Neural progenitor cell (in vitro differentiated cells): ENCODE measurements around the gene GASK1B. TPM values are rescaled to one million over a fixed set of nuclear protein-coding genes. Genes with fewer than 3 reads are reported as not detected.

Experiments used
- DNase-seq: peaks from one replicate; pipeline ENCODE4 v3.0.0-alpha.2; 2016; ENCODE audit warnings: low spot score
- H2AFZ ChIP-seq: fragments of 200-600 bp; sonication (generic); replicated peaks from 2 replicates; pipeline ENCODE4 v1.6.1; 2016; ENCODE audit warnings: antibody characterized with exemption
- H3F3A ChIP-seq: fragments of 200-600 bp; sonication (generic); 2 replicates; pipeline ENCODE4 v1.6.1; 2016; ENCODE audit warnings: antibody characterized with exemption, low read depth
- H3K27ac ChIP-seq: fragments of 200-600 bp; sonication (generic); 2 replicates; pipeline ENCODE4 v1.5.1; 2016; ENCODE audit warnings: mild to moderate bottlenecking
- H3K27me3 ChIP-seq: fragments of 200-600 bp; sonication (generic); 2 replicates; pipeline ENCODE4 v1.6.1; 2016; ENCODE audit warnings: mild to moderate bottlenecking, moderate library complexity
- H3K36me3 ChIP-seq: fragments of 200-600 bp; sonication (generic); 2 replicates; pipeline ENCODE4 v1.5.1; 2016
- H3K4me1 ChIP-seq: fragments of 200-600 bp; sonication (generic); 2 replicates; pipeline ENCODE4 v1.6.1; 2016; ENCODE audit warnings: mixed run types
- H3K4me2 ChIP-seq: fragments of 200-600 bp; sonication (generic); 2 replicates; pipeline ENCODE4 v1.6.1; 2016
- H3K4me3 ChIP-seq: fragments of 200-600 bp; sonication (generic); 2 replicates; pipeline ENCODE4 v1.5.1; 2016
- H3K79me2 ChIP-seq: fragments of 200-600 bp; sonication (generic); 2 replicates; pipeline ENCODE4 v1.6.1; 2016; ENCODE audit warnings: low read depth
- H3K9ac ChIP-seq: fragments of 200-600 bp; sonication (generic); 2 replicates; pipeline ENCODE4 v1.6.1; 2016
- H3K9me3 ChIP-seq: fragments of 200-600 bp; sonication (generic); 2 replicates; pipeline ENCODE4 v1.5.1; 2016; ENCODE audit warnings: low read depth
- H4K20me1 ChIP-seq: fragments of 200-600 bp; sonication (generic); 2 replicates; pipeline ENCODE4 v1.6.1; 2016; ENCODE audit warnings: low read depth
- H3K27ac Mint-ChIP-seq: 3 replicates; pipeline ENCODE4 v1.8.0; 2021; ENCODE audit warnings: mixed read lengths
- H3K27me3 Mint-ChIP-seq: 2 replicates; pipeline ENCODE4 v1.8.0; 2022; ENCODE audit warnings: low read depth, mild to moderate bottlenecking, inconsistent platforms, moderate library complexity, mixed read lengths; ENCODE audit not compliant: insufficient read depth
- H3K36me3 Mint-ChIP-seq: 3 replicates; pipeline ENCODE4 v1.8.0; 2021; ENCODE audit warnings: mixed read lengths
- H3K4me1 Mint-ChIP-seq: 3 replicates; pipeline ENCODE4 v1.8.0; 2021; ENCODE audit warnings: mixed read lengths
- H3K4me3 Mint-ChIP-seq: 3 replicates; pipeline ENCODE4 v1.8.0; 2021; ENCODE audit warnings: mild to moderate bottlenecking, moderate library complexity, mixed read lengths
- H3K9me3 Mint-ChIP-seq: 3 replicates; pipeline ENCODE4 v1.8.0; 2020; ENCODE audit warnings: mixed read lengths
- EZH2 ChIP-seq: fragments of 200-600 bp; sonication (generic); IDR thresholded peaks from 2 replicates; pipeline ENCODE4 v1.6.1; 2017; ENCODE audit warnings: antibody characterized with exemption, mild to moderate bottlenecking, moderate library complexity
- EZH2phosphoT487 ChIP-seq: fragments of 200-600 bp; sonication (generic); IDR thresholded peaks from 2 replicates; pipeline ENCODE4 v1.6.1; 2017; ENCODE audit warnings: antibody characterized with exemption
- total RNA-seq: library from RNA; depleted of rRNA; stranded (reverse); fragments of >200 nt; gene quantifications from 2 replicates; pipeline ENCODE4 v1.2.3, GENCODE V29; 2015; ENCODE audit warnings: low replicate concordance
- TF ChIP-seq, protein P1 (sequence below): fragments of 200-600 bp; sonication (generic); IDR thresholded peaks from 2 replicates; pipeline ENCODE4 v1.5.1; 2017; ENCODE audit warnings: antibody characterized with exemption, mild to moderate bottlenecking

GASK1B gene
- total RNA-seq, 1 donor from 2014 or later, result not detected

DNA sequence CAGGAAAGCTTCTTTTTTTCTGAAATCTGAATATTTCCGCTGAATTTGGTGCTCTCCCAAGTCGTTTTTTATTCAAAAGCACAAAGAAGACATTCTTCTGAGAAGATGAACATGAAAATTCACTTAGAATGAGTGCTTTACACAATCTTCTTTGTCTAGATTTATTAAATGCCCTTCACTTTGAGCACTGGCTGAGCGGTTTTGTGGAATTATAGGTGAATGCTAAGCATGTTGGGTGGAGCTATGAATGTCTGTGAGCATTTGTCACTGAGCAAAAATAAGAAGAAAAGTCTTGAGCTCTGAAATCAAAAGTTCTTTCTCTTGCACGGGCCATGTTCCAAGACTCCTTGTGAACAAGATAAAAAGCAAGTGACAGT, 13.1 kb downstream of the GASK1B start:
- no peaks in the 10 kb centered on the region for H3K9me3 ChIP-seq
- TF ChIP-seq, protein P1, sequence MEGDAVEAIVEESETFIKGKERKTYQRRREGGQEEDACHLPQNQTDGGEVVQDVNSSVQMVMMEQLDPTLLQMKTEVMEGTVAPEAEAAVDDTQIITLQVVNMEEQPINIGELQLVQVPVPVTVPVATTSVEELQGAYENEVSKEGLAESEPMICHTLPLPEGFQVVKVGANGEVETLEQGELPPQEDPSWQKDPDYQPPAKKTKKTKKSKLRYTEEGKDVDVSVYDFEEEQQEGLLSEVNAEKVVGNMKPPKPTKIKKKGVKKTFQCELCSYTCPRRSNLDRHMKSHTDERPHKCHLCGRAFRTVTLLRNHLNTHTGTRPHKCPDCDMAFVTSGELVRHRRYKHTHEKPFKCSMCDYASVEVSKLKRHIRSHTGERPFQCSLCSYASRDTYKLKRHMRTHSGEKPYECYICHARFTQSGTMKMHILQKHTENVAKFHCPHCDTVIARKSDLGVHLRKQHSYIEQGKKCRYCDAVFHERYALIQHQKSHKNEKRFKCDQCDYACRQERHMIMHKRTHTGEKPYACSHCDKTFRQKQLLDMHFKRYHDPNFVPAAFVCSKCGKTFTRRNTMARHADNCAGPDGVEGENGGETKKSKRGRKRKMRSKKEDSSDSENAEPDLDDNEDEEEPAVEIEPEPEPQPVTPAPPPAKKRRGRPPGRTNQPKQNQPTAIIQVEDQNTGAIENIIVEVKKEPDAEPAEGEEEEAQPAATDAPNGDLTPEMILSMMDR, result no peak
- TF ChIP-seq EZH2phosphoT487, result no peak
- no peak for TF ChIP-seq EZH2
- Mint-ChIP-seq H3K9me3 (peaks cover 2% of the 10 kb centered on the region), H3K27ac (no peak overlapping the region), H3K27me3 (peaks cover 4% of the 10 kb centered on the region), H3K4me1 (peaks cover 7% of the 10 kb centered on the region), H3K36me3 (no peaks in the 10 kb centered on the region), H3K4me3 (no peak overlapping the region)
- no peak for DNase-seq
- H3F3A ChIP-seq, result no peaks in the 10 kb centered on the region
- H3K36me3 ChIP-seq, result no peaks in the 10 kb centered on the region
- H3K27me3 ChIP-seq, result no peaks in the 10 kb centered on the region
- H3K79me2 ChIP-seq, result no peaks in the 10 kb centered on the region
- no peak overlapping the region for H3K4me2 ChIP-seq
- H3K4me1 ChIP-seq, result no peaks in the 10 kb centered on the region
- H4K20me1 ChIP-seq, result no peaks in the 10 kb centered on the region
- no peak overlapping the region for H3K27ac ChIP-seq
- no peak overlapping the region for H3K9ac ChIP-seq
- H2AFZ ChIP-seq, result no peak overlapping the region
- H3K4me3 ChIP-seq, result no peak overlapping the region

- no peaks in the 10 kb centered on the region for H3F3A ChIP-seq
- H2AFZ ChIP-seq, result no peak overlapping the region
- no peak overlapping the region for H3K4me3 ChIP-seq
- H3K27me3 Mint-ChIP-seq, result peaks cover 4% of the 10 kb centered on the region
- no peak overlapping the region for H3K4me2 ChIP-seq
- no peaks in the 10 kb centered on the region for H4K20me1 ChIP-seq
- H3K4me1 ChIP-seq, result no peaks in the 10 kb centered on the region
- H3K79me2 ChIP-seq, result no peaks in the 10 kb centered on the region
- peaks cover 5% of the 10 kb centered on the region for H3K4me1 Mint-ChIP-seq
- no peaks in the 10 kb centered on the region for H3K36me3 Mint-ChIP-seq
- H3K9me3 Mint-ChIP-seq, result peaks cover 2% of the 10 kb centered on the region
- no peaks in the 10 kb centered on the region for H3K9me3 ChIP-seq
- no peak overlapping the region for H3K9ac ChIP-seq
- H3K36me3 ChIP-seq, result no peaks in the 10 kb centered on the region
- H3K27ac ChIP-seq, result no peak overlapping the region
- TF ChIP-seq EZH2 (no peak), EZH2phosphoT487 (no peak)
- TF ChIP-seq, protein P1, result no peak
- H3K27ac Mint-ChIP-seq, result no peak overlapping the region
- H3K4me3 Mint-ChIP-seq, result no peak overlapping the region
- DNase-seq, result no peak
- no peaks in the 10 kb centered on the region for H3K27me3 ChIP-seq
Observed at GRCh38 chr4:158159054-158159717, 13.6 kb downstream of the GASK1B start.

DNA sequence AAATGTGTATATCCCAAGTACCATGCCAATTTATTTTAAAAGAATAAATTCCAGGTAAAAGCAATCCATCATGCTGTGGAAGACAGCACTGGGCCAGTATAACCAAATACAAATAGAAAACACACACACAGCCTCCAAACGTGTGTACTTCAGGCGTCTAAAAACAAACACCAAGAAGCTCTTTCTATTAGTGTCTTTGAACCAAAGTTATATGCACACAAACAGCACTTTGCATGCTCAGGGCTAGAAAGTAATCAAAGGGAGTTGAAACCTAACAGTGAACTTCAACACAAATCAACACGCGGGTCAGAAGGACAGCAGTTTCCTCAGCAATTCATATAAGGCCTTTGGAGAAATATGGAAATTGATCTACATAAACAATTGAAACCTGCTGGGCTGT, 15.4 kb downstream of the GASK1B start:
- no peaks in the 10 kb centered on the region for H3K36me3 ChIP-seq
- H3K4me2 ChIP-seq, result no peak overlapping the region
- TF ChIP-seq, protein P1, result no peak
- TF ChIP-seq EZH2 (no peak), EZH2phosphoT487 (no peak)
- no peaks in the 10 kb centered on the region for H3K4me1 ChIP-seq
- no peaks in the 10 kb centered on the region for H3K27me3 ChIP-seq
- H3K9me3 ChIP-seq, result no peaks in the 10 kb centered on the region
- no peak overlapping the region for H2AFZ ChIP-seq
- Mint-ChIP-seq H3K36me3 (no peaks in the 10 kb centered on the region), H3K4me1 (peaks cover 5% of the 10 kb centered on the region), H3K9me3 (peaks cover 2% of the 10 kb centered on the region), H3K4me3 (no peak overlapping the region), H3K27me3 (peaks cover 2% of the 10 kb centered on the region), H3K27ac (no peak overlapping the region)
- H3K4me3 ChIP-seq, result no peak overlapping the region
- DNase-seq, result no peak
- no peaks in the 10 kb centered on the region for H3K79me2 ChIP-seq
- no peaks in the 10 kb centered on the region for H3F3A ChIP-seq
- H3K9ac ChIP-seq, result no peak overlapping the region
- H3K27ac ChIP-seq, result no peak overlapping the region
- no peaks in the 10 kb centered on the region for H4K20me1 ChIP-seq
